HEK293 (cell line): ENCODE data around the gene NXPH1.

Experiments
- REST ChIP-seq: fragments of 450-650 bp; formaldehyde crosslinking; IDR thresholded peaks from 2 replicates; pipeline ENCODE4 v1.5.1; 2016; ENCODE audit warnings: missing biosample characterization, missing genetic modification characterization
- ZNF184 ChIP-seq: fragments of 450-650 bp; IDR thresholded peaks from 2 replicates; pipeline ENCODE4 v1.5.1; 2018; ENCODE audit warnings: missing biosample characterization, mild to moderate bottlenecking, missing genetic modification characterization
- ZNF514 ChIP-seq: fragments of 450-650 bp; formaldehyde crosslinking; IDR thresholded peaks from 2 replicates; pipeline ENCODE4 v1.5.1; 2016; ENCODE audit warnings: missing biosample characterization, missing genetic modification characterization
- ZNF560 ChIP-seq: fragments of 450-650 bp; formaldehyde crosslinking; IDR thresholded peaks from 2 replicates; pipeline ENCODE4 v1.5.1; 2017; ENCODE audit warnings: missing biosample characterization, missing genetic modification characterization, borderline replicate concordance
- ZNF843 ChIP-seq: fragments of 450-650 bp; formaldehyde crosslinking; IDR thresholded peaks from 2 replicates; pipeline ENCODE4 v1.5.1; 2016; ENCODE audit warnings: missing biosample characterization, missing genetic modification characterization
- TF ChIP-seq, protein P1 (sequence below): fragments of 450-650 bp; formaldehyde crosslinking; IDR thresholded peaks from 2 replicates; pipeline ENCODE4 v1.5.1; 2016; ENCODE audit warnings: missing biosample characterization, missing genetic modification characterization

DNA sequence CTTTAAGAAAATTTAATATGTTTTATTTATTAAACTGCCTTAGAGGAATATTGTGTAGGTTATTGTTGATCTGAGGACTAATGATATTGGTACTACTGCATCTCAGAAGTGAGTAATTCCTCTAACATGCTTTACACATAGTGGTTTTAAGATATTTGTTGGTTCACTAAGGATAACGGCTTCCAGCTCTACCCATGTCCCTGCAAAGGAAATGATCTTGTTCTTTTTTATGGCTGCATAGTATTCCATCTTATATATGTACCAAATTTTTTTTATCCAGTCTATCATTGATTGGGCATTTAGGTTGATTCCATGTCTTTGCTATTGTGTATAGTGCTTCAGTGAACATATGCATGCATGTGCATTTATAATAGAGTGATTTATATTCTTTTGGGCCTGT, 20.1 kb downstream of the NXPH1 start:
- no peak for TF ChIP-seq ZNF184 (tag by site-specific recombination)
- TF ChIP-seq, protein P1, sequence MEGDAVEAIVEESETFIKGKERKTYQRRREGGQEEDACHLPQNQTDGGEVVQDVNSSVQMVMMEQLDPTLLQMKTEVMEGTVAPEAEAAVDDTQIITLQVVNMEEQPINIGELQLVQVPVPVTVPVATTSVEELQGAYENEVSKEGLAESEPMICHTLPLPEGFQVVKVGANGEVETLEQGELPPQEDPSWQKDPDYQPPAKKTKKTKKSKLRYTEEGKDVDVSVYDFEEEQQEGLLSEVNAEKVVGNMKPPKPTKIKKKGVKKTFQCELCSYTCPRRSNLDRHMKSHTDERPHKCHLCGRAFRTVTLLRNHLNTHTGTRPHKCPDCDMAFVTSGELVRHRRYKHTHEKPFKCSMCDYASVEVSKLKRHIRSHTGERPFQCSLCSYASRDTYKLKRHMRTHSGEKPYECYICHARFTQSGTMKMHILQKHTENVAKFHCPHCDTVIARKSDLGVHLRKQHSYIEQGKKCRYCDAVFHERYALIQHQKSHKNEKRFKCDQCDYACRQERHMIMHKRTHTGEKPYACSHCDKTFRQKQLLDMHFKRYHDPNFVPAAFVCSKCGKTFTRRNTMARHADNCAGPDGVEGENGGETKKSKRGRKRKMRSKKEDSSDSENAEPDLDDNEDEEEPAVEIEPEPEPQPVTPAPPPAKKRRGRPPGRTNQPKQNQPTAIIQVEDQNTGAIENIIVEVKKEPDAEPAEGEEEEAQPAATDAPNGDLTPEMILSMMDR (tag by site-specific recombination), result no peak
- TF ChIP-seq ZNF514 (tag by site-specific recombination), result no peak
- no peak for TF ChIP-seq ZNF560 (tag by site-specific recombination)
- no peak for TF ChIP-seq ZNF843 (tag by site-specific recombination)
- TF ChIP-seq REST, result no peak
